Breast epithelium (tissue), 4 donors: ENCODE results near the gene NCKAP5. TPM values are rescaled to one million over a fixed set of nuclear protein-coding genes. Genes with fewer than 3 reads are reported as not detected.
"Not testable (repeated sequence)": the region's sequence is repeated elsewhere in the genome, so short reads cannot be mapped to it uniquely, and the experiment has no call there.

Experiments used
- DNase-seq, 2 donors: peaks; one replicate each; pipeline ENCODE4 v3.0.0-alpha.2; 2019; ENCODE audit warnings: low spot score in 2 of 2
- H3K27ac ChIP-seq, 2 donors: fragments of 200-600 bp; sonication (generic) in 1 of 2; one replicate each; pipeline ENCODE4 v1.5.1; 2016 to 2019; ENCODE audit warnings: mild to moderate bottlenecking in 1 of 2
- H3K27me3 ChIP-seq, 2 donors: fragments of 200-600 bp; sonication (generic) in 1 of 2; one replicate each; pipeline versions ENCODE4 v1.5.1 to v1.6.0; 2017 to 2019; ENCODE audit warnings: control low read depth in 1 of 2, mild to moderate bottlenecking in 1 of 2
- H3K36me3 ChIP-seq: fragments of 200-600 bp; one replicate; pipeline ENCODE4 v1.5.1; 2019
- H3K4me1 ChIP-seq, 2 donors: fragments of 200-600 bp; sonication (generic); one replicate each; pipeline ENCODE4 v1.5.1; 2016 to 2019; ENCODE audit warnings: control low read depth in 1 of 2
- H3K4me3 ChIP-seq, 3 donors: fragments of 200-600 bp; sonication (generic); 1 replicate in 2 of 3; 2 replicates in 1 of 3; pipeline ENCODE4 v1.5.1; 2016 to 2019; ENCODE audit warnings: mild to moderate bottlenecking in 3 of 3, moderate library complexity in 2 of 3
- H3K9me3 ChIP-seq, 2 donors: fragments of 200-600 bp; sonication (generic) in 1 of 2; one replicate each; pipeline ENCODE4 v1.5.1; 2016 to 2019; ENCODE audit warnings: control low read depth in 1 of 2
- CTCF ChIP-seq, 3 donors: fragments of 450-650 bp; IDR thresholded peaks; one replicate each; pipeline ENCODE4 v1.5.1; 2016 to 2017; ENCODE audit warnings: antibody characterized with exemption in 3 of 3, mild to moderate bottlenecking in 3 of 3, moderate library complexity in 3 of 3
- POLR2A ChIP-seq: fragments of 450-650 bp; IDR thresholded peaks from one replicate; pipeline ENCODE4 v1.6.1; 2016; ENCODE audit warnings: antibody characterized with exemption, mild to moderate bottlenecking, moderate library complexity
- POLR2AphosphoS5 ChIP-seq, 3 donors: sonication (generic); formaldehyde crosslinking; IDR thresholded peaks; one replicate each; pipeline ENCODE4 v1.6.1; 2017; ENCODE audit warnings: antibody characterized with exemption in 3 of 3
- intact Hi-C: fragments of 100-400 bp; cut with DNase I; formaldehyde crosslinking; loops from one replicate; pipeline ENCODE4 v1.15.1; 2023; ENCODE audit warnings: low total_unique reads
- total RNA-seq, 3 donors: library from RNA; depleted of rRNA; stranded (reverse); fragments of >200 nt; gene quantifications; one replicate each; pipeline ENCODE4 v1.1.0, GENCODE V29; 2016

NCKAP5 gene
- total RNA-seq, 3 donors from 2014 or later, result 1.1 to 10.5 (median 6.1) TPM

GRCh38 chr2:133476931-133477615 lies 91.2 kb downstream of the NCKAP5 start:
- no peaks in the 10 kb centered on the region for H3K27me3 ChIP-seq
- TF ChIP-seq POLR2AphosphoS5 (IDR thresholded peaks at IDR 0.05), result no peak
- no peak for TF ChIP-seq CTCF (IDR thresholded peaks at IDR 0.05)
- TF ChIP-seq POLR2A, result no peak
- no peak overlapping the region for H3K4me3 ChIP-seq

GRCh38 chr2:133476286-133476685 lies 92.0 kb downstream of the NCKAP5 start:
- H3K36me3 ChIP-seq, result no peaks in the 10 kb centered on the region

More at GRCh38 chr2:133476931-133477615, 91.2 kb downstream of the NCKAP5 start:
- Histone ChIP-seq H3K36me3 (no peaks in the 10 kb centered on the region), H3K27ac (no peak overlapping the region), H3K4me1 (no peaks in the 10 kb centered on the region), H3K9me3 (no peaks in the 10 kb centered on the region)
- intact Hi-C loops, result no loop called here
- DNase-seq, result no peak

GRCh38 chr2:133475610-133476009 lies 92.7 kb downstream of the NCKAP5 start:
- no peak for DNase-seq
- Histone ChIP-seq H3K4me3 (no peak overlapping the region), H3K9me3 (no peaks in the 10 kb centered on the region), H3K27me3 (no peaks in the 10 kb centered on the region), H3K36me3 (no peaks in the 10 kb centered on the region), H3K4me1 (no peaks in the 10 kb centered on the region), H3K27ac (no peak overlapping the region)
- intact Hi-C loops, result no loop called here
- TF ChIP-seq POLR2A, result no peak
- TF ChIP-seq POLR2AphosphoS5 (IDR thresholded peaks at IDR 0.05), result no peak
- no peak for TF ChIP-seq CTCF (IDR thresholded peaks at IDR 0.05)

More at GRCh38 chr2:133476286-133476685, 92.0 kb downstream of the NCKAP5 start:
- intact Hi-C loops, result no loop called here
- no peak for TF ChIP-seq POLR2AphosphoS5 (IDR thresholded peaks at IDR 0.05)
- no peak for TF ChIP-seq CTCF (IDR thresholded peaks at IDR 0.05)
- TF ChIP-seq POLR2A, result no peak
- DNase-seq, result no peak
- H3K4me1 ChIP-seq, result no peaks in the 10 kb centered on the region
- H3K9me3 ChIP-seq, result no peaks in the 10 kb centered on the region
- no peaks in the 10 kb centered on the region for H3K27me3 ChIP-seq
- no peak overlapping the region for H3K4me3 ChIP-seq
- no peak overlapping the region for H3K27ac ChIP-seq

- H3K27ac ChIP-seq, intact Hi-C loops, H3K9me3 ChIP-seq, H3K4me1 ChIP-seq, H3K36me3 ChIP-seq, DNase-seq, H3K4me3 ChIP-seq, H3K27me3 ChIP-seq: not testable (repeated sequence)
Measured at GRCh38 chr2:133470446-133470845, 97.8 kb downstream of the NCKAP5 start.

- Histone ChIP-seq H3K27ac (no peak overlapping the region), H3K9me3 (no peaks in the 10 kb centered on the region), H3K4me1 (no peaks in the 10 kb centered on the region), H3K27me3 (no peaks in the 10 kb centered on the region), H3K36me3 (no peaks in the 10 kb centered on the region), H3K4me3 (no peak overlapping the region)
- TF ChIP-seq POLR2AphosphoS5 (IDR thresholded peaks at IDR 0.05) (no peak), CTCF (IDR thresholded peaks at IDR 0.05) (no peak), POLR2A (no peak)
- intact Hi-C loops, result no loop called here
- DNase-seq, result no peak
Measured at GRCh38 chr2:133462811-133463210, 105.5 kb downstream of the NCKAP5 start.
